GM18951 (cell line): ENCODE data around the gene TTBK1.

Experiments
- POLR2A ChIP-seq: IDR thresholded peaks from 4 replicates; pipeline ENCODE4 v1.6.1; 2011; ENCODE audit warnings: mild to moderate bottlenecking; ENCODE audit not compliant: insufficient read length, insufficient read depth; ENCODE audit errors: extremely low read depth
- in situ Hi-C: fragments of 300-500 bp; cut with MboI; formaldehyde crosslinking; loops from one replicate; pipeline ENCODE4 v1.12.0; 2022; ENCODE audit warnings: low sequenced_read_pairs, mixed read lengths, inconsistent platforms; ENCODE audit not compliant: unreplicated experiment

TTBK1 gene

GRCh38 chr6:43284991-43285781, 41.9 kb downstream of the TTBK1 start:
- no peak for TF ChIP-seq POLR2A
- in situ Hi-C loops, result no loop called here

- in situ Hi-C loops, result no loop called here
- no peak for TF ChIP-seq POLR2A
Measured at GRCh38 chr6:43285832-43286231, 42.6 kb downstream of the TTBK1 start.

- in situ Hi-C loops, result no loop called here
- TF ChIP-seq POLR2A, result no peak
Measured at GRCh38 chr6:43286456-43286979, 43.2 kb downstream of the TTBK1 start.

GRCh38 chr6:43286980-43287716, 43.9 kb downstream of the TTBK1 start:
- no peak for TF ChIP-seq POLR2A
- in situ Hi-C loops, result no loop called here

- TF ChIP-seq POLR2A, result no peak
- in situ Hi-C loops, result no loop called here
Measured at GRCh38 chr6:43287717-43288679, 44.7 kb downstream of the TTBK1 start.

- TF ChIP-seq POLR2A, result no peak
Measured at GRCh38 chr6:43290339-43290904, 47.1 kb downstream of the TTBK1 start.

GRCh38 chr6:43290905-43291355, 47.6 kb downstream of the TTBK1 start:
- in situ Hi-C loops, result no loop called here

More at GRCh38 chr6:43290339-43290904, 47.1 kb downstream of the TTBK1 start:
- in situ Hi-C loops, result no loop called here

GRCh38 chr6:43291708-43292107, 48.4 kb downstream of the TTBK1 start:
- no peak for TF ChIP-seq POLR2A
- in situ Hi-C loops, result no loop called here

More at GRCh38 chr6:43290905-43291355, 47.6 kb downstream of the TTBK1 start:
- no peak for TF ChIP-seq POLR2A

GRCh38 chr6:43292341-43292740, 49.1 kb downstream of the TTBK1 start:
- in situ Hi-C loops, result no loop called here
- TF ChIP-seq POLR2A, result no peak

- in situ Hi-C loops, result no loop called here
- TF ChIP-seq POLR2A, result no peak
Measured at GRCh38 chr6:43292763-43293318, 49.6 kb downstream of the TTBK1 start.

- TF ChIP-seq POLR2A, result no peak
- in situ Hi-C loops, result no loop called here
Measured at GRCh38 chr6:43293698-43294097, 50.4 kb downstream of the TTBK1 start.

GRCh38 chr6:43294536-43294935, 51.3 kb downstream of the TTBK1 start:
- TF ChIP-seq POLR2A, result no peak
- in situ Hi-C loops, result no loop called here

GRCh38 chr6:43295456-43295855, 52.2 kb downstream of the TTBK1 start:
- no peak for TF ChIP-seq POLR2A
- in situ Hi-C loops, result no loop called here
